GM20431 (cell line): Measurements from ENCODE around the gene RGS5.
"Not testable (repeated sequence)": the region's sequence is repeated elsewhere in the genome, so short reads cannot be mapped to it uniquely, and the experiment has no call there.

Experiments used
- in situ Hi-C: fragments of 300-500 bp; cut with MseI, MboI; formaldehyde crosslinking; loops from one replicate; pipeline ENCODE4 v1.15.0; 2020; ENCODE audit warnings: low sequenced_read_pairs; ENCODE audit not compliant: unreplicated experiment

The RGS5 gene

GRCh38 chr1:163202833-163203451, at the start of gene RGS5:
TSS of gene RGS5 (minus strand) at chr1:163202916. CDS start at chr1:163202835, 81 bp downstream.
- in situ Hi-C loops, result no loop called here

- in situ Hi-C loops, result no loop called here
Observed at GRCh38 chr1:163250382-163250974, 47.8 kb upstream of the RGS5 start.

DNA sequence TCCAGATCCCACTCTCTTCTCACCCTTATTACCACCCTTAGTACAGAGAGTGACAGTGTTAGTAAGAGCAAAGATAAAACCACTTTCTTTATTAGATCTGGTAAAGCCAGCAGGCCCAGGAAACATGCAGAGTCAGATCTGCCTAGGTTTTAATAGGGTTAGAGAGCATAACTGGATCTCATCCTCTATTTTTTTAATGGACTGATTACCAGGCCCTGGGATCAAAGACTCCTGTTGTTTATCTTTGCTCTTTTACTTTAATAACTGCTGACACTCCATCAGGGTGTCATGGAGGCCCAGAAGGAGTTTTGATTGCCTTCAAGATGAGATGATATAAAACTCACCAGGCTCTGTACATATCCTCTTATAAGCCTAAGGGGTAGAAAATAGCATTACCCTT, 45.3 kb upstream of the RGS5 start:
- in situ Hi-C loops, result no loop called here

- in situ Hi-C loops, result not testable (repeated sequence)
Observed at GRCh38 chr1:163244648-163245047, 41.9 kb upstream of the RGS5 start.

- in situ Hi-C loops, result no loop called here
Observed at GRCh38 chr1:163241746-163242145, 39.0 kb upstream of the RGS5 start.

GRCh38 chr1:163240705-163241104, 38.0 kb upstream of the RGS5 start:
- in situ Hi-C loops, result no loop called here

GRCh38 chr1:163233643-163234042, 30.9 kb upstream of the RGS5 start:
- in situ Hi-C loops, result not testable (repeated sequence)

DNA sequence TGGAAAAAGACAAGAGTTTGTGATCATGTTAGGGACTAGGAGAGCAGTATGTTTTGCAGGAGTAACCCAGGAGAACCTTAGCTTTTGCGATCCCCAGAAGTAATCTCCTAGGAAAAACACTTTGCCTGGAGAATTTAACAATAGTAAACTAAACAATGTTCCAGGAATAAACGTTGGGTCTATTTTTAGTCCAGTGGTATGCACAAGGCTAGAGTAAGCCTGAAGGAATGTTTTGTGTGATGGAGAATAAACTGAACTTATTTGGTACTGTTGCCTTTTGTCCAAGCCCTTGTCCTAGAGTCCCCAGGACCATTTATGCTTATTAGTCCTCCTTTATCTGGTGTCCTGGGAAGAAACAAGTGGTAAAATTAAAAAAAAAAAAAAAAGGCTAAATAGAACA, 28.7 kb upstream of the RGS5 start:
- in situ Hi-C loops, result no loop called here

DNA sequence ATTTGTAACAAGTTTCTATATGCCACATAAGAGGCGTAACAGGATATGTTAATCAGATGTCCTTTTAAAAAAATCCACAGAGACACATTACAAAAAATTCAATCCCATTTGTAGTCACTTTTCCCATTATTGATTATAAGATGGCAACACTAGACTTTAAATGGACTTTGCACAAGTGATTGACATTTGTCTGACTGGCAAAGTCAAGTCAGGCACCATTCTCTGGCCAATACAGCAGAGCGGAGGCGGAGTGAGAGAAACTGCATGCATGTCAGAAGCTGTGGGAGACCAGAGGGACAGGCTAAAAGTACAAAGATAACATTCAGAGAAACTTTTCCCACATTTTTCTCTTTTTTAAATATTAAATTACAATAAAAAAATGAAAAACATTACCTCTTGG, 28.1 kb upstream of the RGS5 start:
- in situ Hi-C loops, result no loop called here

DNA sequence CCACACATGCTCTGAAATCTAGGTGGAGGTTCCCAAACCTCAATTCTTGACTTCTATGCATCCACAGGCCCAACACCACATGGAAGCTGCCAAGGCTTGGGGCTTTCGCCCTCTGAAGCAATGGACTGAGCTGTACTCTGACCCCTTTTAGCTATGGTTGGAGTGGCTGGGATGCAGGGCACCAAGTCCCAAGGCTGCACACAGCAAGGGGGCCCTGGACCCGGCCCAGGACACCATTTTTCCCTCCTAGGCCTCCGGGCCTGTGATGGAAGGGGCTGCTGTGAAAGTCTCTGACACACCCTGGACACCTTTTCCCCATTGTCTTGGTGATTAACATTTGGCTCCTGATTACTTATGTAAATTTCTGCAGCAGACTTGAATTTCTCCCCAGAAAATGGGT, 25.6 kb upstream of the RGS5 start:
- in situ Hi-C loops, result not testable (repeated sequence)

DNA sequence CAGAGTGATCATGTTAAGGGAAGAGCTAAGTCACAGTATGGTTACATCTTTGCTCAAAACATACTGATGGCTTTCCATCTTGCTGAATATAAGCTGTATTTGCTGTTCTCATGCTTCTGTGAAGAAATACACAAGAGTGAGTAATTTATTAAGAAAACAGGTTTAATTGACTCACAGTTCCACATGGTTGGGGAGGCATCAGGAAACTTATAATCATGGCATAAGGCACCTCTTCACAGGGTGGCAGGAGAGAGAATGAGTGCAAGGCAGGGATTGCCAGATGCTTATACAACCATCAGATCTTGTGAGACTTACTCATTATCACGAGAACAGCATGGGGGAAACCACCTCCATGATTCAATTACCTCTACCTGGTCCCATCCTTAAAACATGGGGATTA, 24.4 kb upstream of the RGS5 start:
- in situ Hi-C loops, result no loop called here

DNA sequence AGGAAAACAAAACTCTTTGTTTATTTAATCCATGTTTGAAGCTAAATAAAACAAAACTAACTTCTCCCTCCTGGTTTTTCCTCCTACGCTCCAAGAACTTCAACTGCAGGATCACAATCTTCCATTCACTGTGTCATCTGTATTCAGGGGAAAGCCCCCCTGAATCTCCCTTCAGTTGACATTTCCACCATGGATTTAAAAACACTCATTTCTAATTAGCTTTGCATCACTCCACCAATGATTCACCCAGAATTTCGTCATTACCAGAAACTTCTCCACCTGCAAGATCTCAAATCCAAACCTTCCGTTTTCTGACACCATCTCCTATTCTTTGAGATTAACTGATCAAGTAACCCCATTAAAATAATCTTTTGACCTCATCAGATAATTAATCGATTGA, 10.9 kb upstream of the RGS5 start:
- in situ Hi-C loops, result no loop called here

DNA sequence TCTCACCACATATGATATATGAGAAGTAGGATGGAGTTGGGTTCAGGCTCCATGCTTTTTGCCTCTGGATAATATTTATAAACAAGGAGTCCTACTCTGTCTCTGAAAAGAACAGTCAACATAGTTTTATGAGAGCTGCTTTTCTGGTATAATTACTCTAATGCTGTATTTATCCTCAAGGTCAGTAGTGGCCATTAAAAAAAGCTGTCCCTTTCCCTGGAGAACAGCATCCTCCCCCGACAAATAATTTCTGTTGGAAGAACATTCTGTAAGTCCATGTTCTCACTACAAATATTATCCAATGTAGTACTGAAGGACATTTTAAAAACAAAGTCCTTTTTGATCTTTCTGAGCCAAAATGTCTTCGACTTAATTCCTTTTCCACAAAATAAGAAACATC, 9.0 kb upstream of the RGS5 start:
- in situ Hi-C loops, result no loop called here

DNA sequence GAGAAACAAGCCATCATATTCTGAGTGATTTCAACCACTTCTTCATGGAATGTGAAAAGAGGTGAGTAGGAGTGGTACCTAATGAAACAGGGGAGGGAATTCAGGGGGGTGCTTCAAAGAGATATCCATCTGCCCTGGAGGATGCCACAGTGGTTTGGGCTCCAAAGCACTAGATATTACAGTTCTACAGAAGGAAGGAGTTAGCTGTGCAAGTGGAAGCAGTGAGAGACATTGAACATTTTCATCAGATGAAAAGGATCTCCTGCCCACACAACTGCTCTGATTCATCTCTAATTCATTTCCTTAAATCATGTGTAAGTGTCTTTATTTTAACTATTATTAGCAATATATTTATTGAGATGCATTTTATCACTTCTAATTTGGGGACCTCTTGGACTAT, 2.8 kb upstream of the RGS5 start:
- in situ Hi-C loops, result no loop called here

GRCh38 chr1:163203561-163203960, 845 bp upstream of the RGS5 start:
- in situ Hi-C loops, result no loop called here

DNA sequence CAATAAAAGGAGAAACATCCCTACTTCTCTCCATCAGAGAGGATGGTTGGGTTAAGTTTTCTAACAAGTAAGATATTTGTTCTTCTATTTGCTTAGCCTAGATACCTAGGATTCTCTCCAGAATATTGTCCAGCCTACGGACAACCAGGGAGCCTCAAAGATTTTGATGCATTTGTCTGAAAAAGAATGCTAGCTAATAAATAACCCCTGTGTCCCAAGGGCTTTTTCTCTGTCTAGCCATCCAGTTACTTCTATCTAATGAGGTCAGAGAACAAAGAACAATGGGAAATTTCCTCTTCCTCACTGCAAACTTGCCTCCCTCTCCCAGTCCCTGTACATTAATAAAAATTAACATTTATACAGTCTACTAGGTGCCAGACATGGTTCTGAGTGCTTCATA, 810 bp downstream of the RGS5 start:
- in situ Hi-C loops, result no loop called here

GRCh38 chr1:163197022-163197421, 5.7 kb downstream of the RGS5 start:
- in situ Hi-C loops, result loop anchor here (25.0 kb wide), 1 partner anchor 310 kb away; no protein-coding TSS in a partner anchor

DNA sequence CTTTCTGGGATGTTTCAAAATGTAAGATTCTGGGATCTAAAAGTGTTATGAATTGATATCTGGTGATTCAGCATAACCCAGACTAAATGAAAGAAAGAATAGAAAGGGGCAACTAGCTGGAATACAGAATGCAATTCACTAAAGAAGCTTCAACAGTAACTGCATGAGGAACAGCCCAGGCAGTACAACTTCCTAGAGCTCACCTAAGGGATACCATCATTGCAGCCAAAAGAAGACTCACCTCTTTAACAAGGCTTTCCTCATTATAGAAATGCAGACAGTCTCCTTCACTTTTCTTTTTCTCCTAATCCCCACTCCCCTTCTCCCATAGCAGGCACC, 6.3 kb downstream of the RGS5 start:
- in situ Hi-C loops, result loop anchor here (25.0 kb wide), 1 partner anchor 309 kb away; no protein-coding TSS in a partner anchor

DNA sequence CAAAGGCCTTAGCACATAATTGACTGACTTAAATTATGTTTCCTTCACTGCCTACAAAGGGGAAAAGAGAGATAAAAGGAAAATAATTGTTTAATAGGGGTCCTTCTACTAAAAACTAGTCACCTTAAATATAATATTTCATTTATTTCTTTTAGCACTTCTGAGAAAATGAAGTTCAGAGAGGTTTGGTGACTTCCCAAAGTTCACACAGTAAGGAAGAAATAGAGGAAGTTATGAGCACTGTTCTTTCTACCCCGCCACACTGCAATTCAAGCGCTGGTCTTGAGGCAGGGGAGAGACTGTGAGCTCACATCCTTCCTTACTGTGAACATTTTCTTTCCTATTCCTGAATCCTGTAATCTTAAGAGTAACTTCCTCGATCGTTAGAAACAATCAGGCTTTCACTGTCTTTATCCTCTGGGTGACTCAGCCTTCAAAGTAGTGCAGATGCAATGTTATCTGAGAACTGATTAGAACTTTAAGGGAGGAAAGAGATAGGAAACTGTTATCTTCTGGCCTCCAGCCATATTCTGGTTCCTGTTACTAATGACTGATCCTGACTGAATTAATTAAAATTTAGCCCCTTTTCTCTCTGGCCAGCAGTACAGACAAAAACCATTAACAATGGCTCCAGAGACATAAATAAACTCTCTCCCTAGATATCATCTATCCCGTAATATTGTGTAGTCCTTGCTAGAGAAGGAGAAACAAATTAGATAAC, 6.8 kb downstream of the RGS5 start:
- in situ Hi-C loops, result loop anchor here (25.0 kb wide), 1 partner anchor 309 kb away; no protein-coding TSS in a partner anchor

GRCh38 chr1:163191301-163191700, 11.4 kb downstream of the RGS5 start:
- in situ Hi-C loops, result loop anchor here (25.0 kb wide), 1 partner anchor 304 kb away; no protein-coding TSS in a partner anchor

DNA sequence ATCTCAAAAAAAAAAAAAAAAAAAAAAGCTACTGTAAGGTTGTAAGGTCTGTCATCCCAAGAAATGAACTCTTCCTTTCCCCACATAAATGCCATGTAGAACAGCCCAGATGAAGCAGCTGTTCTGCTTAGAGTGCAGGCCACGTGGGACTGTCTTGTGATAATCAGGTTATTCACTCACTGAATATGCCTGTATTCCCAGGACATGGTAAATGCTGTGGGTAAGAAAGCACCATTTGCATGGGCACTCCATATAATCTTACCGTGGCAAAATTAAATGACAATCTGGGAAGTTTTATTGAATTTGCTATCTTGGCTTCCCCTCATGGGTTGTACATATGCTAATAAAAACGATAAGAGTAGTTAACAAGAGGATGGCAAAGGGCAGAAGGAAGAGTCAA, 13.8 kb downstream of the RGS5 start:
- in situ Hi-C loops, result loop anchor here (25.0 kb wide), 1 partner anchor 302 kb away; no protein-coding TSS in a partner anchor
